GM18867 (cell line): ENCODE results near the gene OLFML1.

Experiments used
- ATAC-seq: cut with Tn5 transposase; IDR thresholded peaks from one replicate; pipeline ENCODE4 v1.9.1; 2021; ENCODE audit warnings: mild to moderate bottlenecking, moderate library complexity; ENCODE audit not compliant: unreplicated experiment

OLFML1 gene

DNA sequence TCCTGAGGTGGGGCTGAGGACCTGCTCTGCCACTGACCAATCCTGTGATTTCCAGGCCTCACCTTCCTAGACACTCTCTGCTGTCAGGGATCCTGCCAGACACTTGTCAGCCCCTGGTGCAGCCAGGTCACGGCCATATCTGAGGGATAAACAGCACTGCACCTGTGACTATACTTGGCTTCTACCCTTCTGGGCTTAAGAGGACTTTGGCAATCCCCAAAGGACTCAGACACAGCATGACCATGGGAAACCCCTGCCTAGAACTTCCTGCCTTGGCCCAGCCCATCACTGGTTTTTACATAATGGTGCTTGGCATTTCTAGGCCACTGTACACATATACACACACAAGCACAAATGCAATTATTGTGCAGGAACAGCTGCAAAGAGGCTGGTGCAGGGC is 11.6 kb upstream of the OLFML1 start:
- peak; percentile 85 for ATAC-seq

DNA sequence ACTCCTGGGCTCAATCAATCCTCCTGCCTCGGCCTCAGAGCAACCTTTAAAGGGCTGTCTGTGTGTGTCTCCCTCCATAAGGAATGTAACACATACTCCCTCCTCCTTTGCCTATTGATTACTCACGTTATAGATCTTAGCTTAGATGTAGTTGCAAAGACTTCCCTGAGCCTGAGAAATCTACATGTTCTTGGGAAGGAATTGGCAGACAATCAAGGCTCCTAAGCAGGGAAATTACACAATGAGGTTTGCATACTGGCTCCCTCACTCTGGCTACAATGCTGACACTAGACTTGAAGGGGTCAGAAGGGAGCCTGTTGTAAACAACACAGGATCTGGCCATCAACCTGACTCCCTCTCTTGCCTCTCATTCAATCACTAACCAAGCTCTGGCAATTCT is 5.2 kb upstream of the OLFML1 start:
- no peak for ATAC-seq

DNA sequence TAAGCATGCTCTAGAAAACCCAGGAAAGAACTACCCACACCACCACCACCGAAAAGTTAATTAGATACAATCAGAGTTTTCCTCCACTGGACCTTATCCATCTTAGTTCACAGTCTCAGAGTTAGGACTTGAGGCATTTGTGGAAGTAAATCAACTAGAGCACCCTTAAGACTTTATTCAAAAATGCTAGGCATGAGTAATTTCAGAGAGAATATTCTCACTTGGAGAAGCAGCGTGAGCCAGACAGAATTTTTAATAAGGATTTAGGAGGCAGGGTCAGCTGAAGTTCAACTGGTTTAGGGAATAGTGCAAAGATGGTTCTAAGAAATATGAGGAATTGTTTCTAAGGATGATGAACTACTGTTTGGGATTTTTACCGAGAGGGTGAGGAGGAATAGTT is 1.2 kb upstream of the OLFML1 start:
- no peak for ATAC-seq

DNA sequence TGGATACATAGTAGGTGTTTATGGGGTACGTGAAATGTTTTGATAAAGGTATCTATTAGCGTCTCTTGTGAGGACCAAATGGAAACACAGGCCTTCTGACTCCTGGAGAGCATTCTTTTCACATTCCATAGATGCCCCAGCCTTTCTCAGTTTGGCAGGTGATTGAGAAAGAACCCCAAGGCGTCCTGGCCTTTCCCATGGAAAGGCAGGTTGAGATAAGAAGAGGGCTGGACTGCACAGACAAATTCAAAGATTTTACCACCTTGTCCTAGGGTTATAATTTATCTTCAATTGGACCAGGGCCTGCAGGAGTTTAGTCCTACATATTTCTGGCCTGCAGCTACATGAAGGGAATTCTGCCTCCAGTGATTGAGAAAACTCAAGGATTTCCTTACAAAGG is 661 bp upstream of the OLFML1 start:
- no peak for ATAC-seq

DNA sequence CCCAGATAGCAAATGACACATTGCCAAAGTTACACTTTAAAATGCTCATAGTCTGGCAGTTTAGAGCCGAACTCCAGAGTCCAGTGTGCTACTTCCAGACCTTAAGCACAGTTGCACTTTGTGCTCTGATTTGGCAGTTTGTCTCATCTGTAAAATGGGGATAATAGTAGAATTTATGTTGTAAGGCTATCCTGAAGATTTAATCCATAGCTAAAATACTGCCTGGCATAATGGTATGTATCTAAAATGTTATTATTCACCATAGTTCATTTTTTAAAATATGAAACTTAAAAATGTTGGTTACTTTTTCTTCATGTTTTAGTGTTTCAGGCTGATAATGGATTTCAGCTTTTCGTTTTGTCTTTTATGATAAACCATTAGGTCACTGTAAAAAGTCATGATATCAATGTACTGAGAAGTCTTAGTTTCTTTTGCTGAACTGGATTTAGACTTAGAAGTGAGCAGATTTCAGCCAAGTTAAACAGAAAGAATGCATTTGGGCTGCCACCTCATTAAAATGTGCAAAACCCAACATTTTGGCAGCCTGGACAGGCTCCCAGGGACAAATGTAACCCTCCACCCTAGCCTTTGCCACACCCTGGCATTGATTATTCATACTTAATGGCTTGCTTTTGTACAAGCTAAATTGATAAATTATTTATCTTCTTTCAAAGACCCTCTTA is 933 bp downstream of the OLFML1 start:
- no peak for ATAC-seq

DNA sequence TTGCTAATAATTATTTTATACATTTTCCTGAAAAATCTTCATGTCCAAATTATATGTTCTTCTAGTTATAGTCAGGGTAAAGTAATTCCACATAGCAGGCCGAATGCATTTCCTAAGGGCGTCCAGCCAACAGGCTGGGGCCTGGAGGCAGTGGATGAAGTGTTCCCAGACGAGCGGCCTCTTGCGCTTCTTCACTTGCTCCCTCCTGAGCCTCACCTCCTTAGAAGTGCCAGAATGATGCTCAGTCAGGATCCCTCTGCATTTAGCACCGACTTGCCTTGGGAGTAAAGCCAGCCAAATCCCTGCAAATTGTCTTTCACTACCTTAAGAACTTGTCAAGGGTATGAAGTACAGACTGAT is 1.5 kb downstream of the OLFML1 start:
- ATAC-seq: no peak

DNA sequence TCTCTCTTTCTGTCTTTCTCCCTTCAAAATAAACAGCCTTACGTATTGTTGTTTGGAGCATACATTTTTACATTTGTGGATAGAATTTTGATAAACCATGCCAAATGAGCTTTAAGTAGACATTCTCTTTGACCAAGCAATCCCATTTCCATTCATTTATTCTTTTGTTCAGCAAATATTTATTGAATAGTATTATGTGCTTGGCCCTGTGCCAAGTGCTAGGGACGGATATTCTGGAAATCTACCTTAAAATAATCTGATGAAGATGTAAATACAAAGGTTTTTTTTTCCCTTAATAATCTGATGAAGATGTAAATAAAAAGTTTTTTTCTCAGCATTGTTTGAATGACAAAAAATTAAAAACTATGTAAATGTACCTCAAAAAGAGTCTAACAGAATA is 2.1 kb downstream of the OLFML1 start:
- ATAC-seq: no peak

DNA sequence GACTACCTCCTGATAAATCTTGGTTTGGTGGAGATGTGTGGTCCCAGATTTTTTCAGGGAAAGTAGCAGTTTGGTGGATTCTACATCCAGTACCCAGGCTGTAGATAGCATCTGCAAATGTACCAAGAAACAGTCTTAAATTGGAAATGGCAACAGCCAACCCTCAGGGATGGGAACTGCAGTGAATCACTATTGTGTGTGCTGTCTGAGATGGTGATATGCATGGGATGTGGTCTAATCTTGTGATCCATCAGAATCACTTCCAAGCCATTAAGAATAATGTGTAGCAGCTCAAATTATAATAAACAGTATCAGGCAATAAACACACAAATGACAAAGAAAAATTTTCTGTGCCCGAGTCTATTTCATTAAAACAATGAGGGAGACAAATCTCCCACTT is 3.4 kb downstream of the OLFML1 start:
- ATAC-seq: no peak

DNA sequence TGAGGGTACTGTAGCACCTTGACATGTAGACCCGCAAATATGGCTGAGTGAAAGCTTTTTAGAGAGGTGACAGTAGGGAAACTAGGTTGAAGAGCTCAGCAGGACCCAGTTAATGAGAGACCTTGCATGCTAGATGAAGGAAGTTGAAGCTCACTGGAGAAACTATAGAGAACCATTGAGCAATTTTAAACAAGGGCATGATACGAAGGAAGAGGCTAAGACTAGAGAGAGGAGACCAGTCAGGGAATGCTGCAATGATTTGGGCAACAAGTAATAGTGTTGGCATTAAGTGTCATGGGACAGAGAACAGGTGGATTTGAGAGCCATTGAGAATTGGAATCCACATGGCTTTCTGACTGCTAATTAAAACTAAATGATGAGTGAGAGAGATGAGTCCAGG is 4.1 kb downstream of the OLFML1 start:
- ATAC-seq: no peak

DNA sequence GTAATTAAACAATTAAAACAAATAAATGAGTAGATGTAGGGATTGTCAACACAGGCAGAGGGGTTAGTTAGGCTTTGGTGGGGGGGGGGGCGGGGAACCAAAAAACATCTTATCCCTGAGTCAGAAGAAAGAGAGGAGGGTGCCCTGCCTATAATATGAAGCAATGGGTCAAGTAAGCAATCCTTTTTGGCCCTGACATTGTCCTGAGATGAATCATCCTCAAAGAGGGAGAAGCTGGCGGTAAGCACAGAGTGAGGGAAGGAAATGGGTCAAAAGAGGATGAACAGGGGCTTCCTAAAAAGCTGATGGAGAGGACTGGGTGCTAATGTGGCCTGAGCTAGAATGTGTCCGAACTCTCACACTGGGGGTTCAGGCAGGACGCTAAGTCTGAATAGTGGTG is 4.7 kb downstream of the OLFML1 start:
- ATAC-seq: no peak

DNA sequence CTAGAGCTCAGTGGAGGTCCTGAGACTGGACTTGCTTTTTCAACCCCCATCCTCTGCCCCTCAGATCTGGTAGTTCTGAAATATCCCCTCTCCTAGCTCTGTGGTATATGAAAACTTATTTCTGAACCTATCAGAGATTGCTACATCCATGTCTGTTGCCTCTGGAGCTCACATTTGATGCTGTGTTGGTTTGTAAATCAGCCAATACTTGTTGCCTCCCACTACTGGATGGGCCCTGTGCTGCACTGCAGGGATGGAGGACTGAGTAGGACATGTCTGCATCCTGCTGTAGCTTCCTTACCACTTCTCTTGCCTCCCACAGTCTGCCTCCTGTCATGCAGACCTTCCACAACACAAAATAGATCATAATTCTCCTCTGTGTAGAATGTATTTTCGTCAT is 5.2 kb downstream of the OLFML1 start:
- no peak for ATAC-seq

DNA sequence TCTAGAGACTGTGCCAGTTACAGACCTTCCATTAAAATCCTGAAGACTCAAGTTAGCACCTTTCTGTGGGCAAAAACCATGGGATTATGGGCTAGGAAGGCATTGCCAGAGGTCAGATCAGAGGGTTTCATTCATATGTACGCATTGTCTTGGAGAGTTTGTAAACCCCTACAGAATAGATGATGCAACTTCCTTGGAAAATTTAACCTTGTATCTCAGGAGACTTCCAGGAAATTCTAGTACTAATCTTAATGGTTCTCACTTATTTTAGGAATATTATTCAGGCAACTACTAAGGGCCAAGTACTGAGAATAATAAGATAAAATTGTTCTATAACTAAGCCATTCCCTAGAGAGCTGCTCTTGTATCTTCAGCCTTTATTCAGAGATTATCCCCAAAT is 6.9 kb downstream of the OLFML1 start:
- no peak for ATAC-seq

DNA sequence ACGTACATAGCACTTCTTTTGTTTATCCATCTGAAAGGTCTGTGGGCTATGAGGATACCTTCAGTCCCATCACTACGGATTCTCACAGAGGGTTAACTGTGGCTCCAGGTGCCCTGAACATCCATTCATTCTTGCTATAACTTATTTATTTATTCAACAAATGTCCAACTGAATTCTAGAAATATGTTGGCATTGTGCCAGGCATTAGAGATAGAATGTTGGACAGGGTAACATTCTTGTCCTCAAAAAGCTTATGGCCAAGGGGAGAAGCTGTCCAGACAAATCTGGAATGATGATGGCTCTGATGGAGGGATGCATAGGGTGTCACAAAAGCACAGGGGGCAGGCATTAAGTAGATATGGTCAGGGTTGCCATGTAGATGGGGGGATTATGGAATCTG is 8.4 kb downstream of the OLFML1 start:
- no peak for ATAC-seq

DNA sequence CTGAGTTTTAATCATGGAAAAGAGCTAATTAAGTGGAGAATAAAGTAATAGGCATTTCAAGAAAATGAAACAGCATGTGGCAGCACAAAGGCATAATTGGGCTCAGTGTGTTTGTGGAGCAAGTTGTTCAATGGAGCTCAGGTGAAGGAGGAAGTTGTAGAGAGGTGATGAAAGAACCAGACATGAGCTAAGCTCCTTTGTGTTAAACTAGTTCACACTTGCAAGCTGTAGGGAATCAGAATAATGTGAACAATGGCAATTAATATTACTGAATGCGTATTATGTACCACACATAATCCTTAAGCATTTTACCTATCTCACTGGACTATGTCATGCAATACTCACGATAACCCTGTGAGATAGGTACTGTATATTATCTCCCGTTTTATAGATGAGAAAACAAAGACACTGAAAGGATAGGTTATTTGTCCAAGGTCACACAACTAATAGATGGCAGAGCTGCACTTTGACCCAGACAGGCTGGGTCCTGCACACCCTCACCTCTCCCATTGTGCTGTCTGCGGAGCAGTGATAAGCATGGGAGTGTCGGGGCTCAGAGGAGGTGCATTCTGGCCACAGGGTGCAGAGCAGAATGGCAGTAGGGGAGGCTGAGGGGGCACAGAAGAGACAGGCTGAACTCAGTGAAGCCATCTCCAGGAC is 8.9 kb downstream of the OLFML1 start:
- no peak for ATAC-seq

DNA sequence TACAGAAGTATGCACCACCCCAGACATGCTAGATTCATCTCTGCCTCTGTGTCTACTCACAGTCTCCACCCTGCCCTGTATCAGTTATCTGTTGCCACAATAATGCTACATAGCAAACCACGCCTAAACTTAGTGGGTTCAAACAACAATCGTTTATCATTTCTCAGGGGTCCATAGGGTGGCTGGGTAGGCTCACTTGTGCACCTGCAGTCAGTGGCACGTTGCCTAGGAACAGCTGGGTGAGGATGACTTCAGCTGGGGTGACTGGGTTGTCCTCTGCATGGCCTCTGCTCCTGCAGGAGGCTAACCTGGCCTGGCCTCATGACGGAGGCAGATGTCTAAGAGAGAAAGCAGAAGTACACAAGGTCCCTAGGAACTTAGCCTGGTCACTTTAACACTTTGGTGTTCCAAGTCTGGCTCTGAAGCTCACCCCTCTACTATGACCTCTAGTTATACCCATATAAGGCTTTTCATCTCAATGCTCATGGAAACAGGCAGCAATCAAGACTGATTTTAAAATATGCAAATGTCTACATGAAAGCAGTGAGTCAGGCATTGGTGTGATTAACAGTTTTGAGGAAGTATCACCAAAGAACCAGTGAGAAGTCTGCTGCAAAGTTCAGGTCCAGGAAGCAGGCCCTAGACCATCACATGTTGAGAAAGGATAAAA is 10.7 kb downstream of the OLFML1 start:
- peak; percentile 95 for ATAC-seq

DNA sequence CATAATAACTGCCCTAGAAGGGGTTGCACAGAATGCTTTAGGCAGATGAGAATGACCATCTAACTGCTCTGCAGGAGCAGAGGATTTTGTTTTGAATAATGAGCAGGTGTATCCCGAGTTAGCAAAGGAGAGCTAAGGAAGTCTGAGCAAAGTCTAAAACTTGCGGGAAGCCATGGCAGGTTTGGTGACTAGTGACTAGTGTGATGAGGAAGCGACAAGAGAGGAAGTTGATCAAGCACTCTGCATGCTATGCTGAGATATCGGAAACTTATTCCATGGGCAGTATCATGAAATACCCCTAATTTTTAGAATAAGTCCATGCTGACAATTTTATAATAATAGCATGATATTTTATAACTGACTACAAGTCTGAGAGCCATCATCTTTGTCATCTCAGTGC is 12.9 kb downstream of the OLFML1 start:
- ATAC-seq: no peak

DNA sequence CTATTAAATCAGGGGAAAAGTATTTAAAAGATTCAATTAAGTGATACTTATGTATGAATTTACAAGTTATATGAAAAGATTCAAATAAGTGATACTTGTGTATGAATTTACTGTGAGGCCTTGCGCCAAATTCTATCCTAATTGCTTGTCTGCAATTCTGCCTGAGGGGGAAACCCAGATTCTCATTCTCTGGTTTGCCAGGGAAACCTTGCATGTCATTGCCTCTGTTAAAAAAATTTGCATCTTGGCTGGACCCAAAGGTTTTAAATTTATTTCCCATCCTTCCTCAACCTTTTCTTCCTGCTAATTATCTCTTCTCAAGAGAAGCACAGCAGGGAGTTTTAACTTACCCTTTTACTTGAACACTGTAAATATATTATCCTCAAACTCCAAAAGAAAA is 13.8 kb downstream of the OLFML1 start:
- ATAC-seq: no peak

DNA sequence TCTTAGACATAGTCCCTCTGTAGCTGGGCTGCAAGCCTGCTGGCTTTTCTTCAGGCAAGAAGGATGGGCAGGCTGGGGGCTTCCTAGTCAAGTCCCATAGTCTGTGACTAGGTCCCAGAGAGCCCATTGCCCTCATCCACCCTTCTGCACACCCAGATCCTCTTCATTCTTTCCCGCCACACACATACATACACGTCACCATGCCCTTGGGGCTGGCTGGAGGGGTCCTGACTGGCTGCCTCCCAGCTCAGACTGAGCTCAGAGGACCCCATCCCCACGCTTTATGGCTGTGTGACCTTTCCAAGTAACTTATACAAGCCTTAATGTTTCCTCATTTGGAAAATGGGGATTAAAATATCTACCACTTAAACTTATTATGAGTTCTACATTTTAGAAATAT is 14.9 kb downstream of the OLFML1 start:
- ATAC-seq: no peak

DNA sequence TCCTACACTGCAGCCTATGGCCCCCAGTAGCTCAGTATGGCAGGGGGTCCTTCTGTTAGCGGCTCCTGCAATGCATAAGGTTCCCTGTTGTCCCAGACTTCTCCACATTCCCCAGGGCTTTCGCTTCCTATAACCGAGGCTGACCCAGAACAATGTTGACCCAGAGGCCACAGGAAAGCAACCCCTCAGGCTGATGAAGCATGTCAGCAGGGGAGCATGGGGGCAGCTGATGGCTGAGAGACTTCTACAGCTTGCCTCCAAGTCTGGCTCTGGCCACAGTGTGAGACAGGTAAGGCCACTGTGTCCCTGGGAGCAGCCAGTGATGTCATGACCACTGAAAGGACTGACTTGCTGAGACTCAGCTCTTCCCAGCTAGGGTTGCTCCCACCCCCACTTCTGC is 15.9 kb downstream of the OLFML1 start:
- ATAC-seq: no peak

DNA sequence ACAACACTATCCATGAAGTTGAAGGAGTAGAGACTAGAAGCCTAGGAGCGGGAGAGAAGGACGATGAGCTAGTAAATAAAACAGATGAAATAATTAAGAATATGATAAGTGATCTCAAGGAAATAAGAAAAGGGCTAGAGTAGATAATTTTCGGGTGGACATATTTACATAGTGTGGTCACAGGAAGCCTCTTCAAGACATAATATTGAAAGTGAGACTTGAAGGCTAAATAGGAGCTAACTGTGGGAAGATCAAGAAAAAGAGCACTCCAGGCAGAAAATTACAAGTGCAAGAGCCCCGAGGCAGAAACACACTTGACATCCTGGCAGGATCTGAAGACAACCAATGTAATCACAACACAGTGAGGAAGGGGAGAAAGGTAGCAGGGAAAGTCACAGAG is 16.6 kb downstream of the OLFML1 start:
- ATAC-seq: peak; percentile 58

DNA sequence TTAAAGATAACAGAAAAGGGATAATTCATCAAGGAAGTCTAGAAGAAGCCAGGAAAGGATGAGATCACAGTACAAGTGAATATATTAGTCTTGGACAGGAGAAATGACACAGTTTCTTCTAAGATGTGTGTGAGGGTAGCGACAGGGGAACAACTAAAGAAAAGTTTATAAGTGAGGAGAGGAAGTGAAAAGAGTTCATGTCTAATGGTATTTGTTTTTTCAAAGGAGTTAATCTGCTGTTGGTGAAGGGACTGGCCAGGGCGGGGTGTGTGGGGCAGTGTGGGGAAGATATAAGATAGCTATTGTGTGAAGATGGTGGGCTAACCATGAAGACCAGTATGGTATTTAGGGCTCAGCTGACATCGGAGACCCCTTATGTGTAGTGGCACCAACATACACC is 20.9 kb downstream of the OLFML1 start:
- no peak for ATAC-seq

DNA sequence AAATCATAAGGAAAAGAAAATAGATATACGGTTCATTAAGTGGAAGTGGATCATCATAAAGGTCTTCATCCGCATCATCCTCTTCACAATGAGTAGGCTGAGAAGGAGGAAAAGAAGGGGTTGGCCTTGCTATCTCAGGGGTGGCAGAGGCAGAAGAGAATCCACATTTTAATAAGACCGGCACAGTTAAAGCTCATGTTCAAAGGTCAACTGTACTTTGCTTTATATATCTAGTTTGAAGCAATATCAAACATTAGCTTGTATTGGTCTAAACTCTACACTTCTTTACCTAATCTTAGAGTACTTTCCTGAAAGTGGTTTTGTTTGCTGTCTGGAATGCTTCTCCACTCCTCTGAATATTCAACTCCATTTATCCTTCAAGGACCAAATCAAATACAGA is 22.8 kb downstream of the OLFML1 start:
- no peak for ATAC-seq

DNA sequence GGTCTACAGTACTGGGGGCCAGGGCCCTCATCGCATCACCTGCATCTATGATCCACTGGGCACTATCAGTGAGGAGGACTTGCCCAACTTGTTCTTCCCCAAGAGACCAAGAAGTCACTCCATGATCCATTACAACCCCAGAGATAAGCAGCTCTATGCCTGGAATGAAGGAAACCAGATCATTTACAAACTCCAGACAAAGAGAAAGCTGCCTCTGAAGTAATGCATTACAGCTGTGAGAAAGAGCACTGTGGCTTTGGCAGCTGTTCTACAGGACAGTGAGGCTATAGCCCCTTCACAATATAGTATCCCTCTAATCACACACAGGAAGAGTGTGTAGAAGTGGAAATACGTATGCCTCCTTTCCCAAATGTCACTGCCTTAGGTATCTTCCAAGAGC is 24.7 kb downstream of the OLFML1 start:
- no peak for ATAC-seq
